OCI-LY3 (cell line): Measurements from ENCODE around the gene NOL4L.

Source experiments
- H2AFZ ChIP-seq: fragments of 200-600, 300-600 bp; shearing (Covaris generic); 2 replicates; pipeline ENCODE4 v1.6.0; 2014; ENCODE audit warnings: antibody characterized with exemption, low read depth, low read length
- H3K27ac ChIP-seq: fragments of 200-600, 300-600 bp; sonication (generic); 2 replicates; pipeline ENCODE4 v1.5.1; 2014; ENCODE audit warnings: mild to moderate bottlenecking, low read length, moderate library complexity, mixed read lengths
- H3K27me3 ChIP-seq: fragments of 200-600, 300-600 bp; sonication (generic); 2 replicates; pipeline ENCODE4 v1.6.1; 2014; ENCODE audit warnings: low read depth, low read length, mixed read lengths
- H3K36me3 ChIP-seq: fragments of 200-600, 300-600 bp; sonication (generic); replicated peaks from 2 replicates; pipeline ENCODE3; 2014; ENCODE audit warnings: low read depth, low read length, mixed read lengths
- H3K4me1 ChIP-seq: fragments of 300-600, 200-600 bp; sonication (generic); 2 replicates; pipeline ENCODE4 v1.6.1; 2014; ENCODE audit warnings: low read length, mixed read lengths
- H3K4me2 ChIP-seq: fragments of 200-600, 300-600 bp; sonication (generic); 2 replicates; pipeline ENCODE4 v1.6.1; 2014; ENCODE audit warnings: low read length, mixed read lengths
- H3K4me3 ChIP-seq: fragments of 300-600, 200-600 bp; sonication (generic); 2 replicates; pipeline ENCODE4 v1.5.1; 2014; ENCODE audit warnings: antibody characterized with exemption, mild to moderate bottlenecking, low read length, moderate library complexity
- H3K79me2 ChIP-seq: fragments of 300-600, 200-600 bp; shearing (Covaris generic); 2 replicates; pipeline ENCODE4 v1.6.1; 2014; ENCODE audit warnings: mild to moderate bottlenecking, low read length, mixed read lengths
- H3K9ac ChIP-seq: fragments of 300-600, 200-600 bp; shearing (Covaris generic); 2 replicates; pipeline ENCODE4 v1.6.0; 2014; ENCODE audit warnings: mild to moderate bottlenecking, low read length, moderate library complexity
- H3K9me3 ChIP-seq: fragments of 200-600, 300-600 bp; shearing (Covaris generic); 2 replicates; pipeline ENCODE4 v1.6.1; 2014; ENCODE audit warnings: low read length, mixed read lengths; ENCODE audit not compliant: insufficient read depth
- H4K20me1 ChIP-seq: fragments of 200-600, 300-600 bp; sonication (generic); 2 replicates; pipeline ENCODE4 v1.6.1; 2016; ENCODE audit warnings: low read length, mixed read lengths; ENCODE audit not compliant: insufficient read depth
- EZH2phosphoT487 ChIP-seq: fragments of 200-600 bp; shearing (Covaris generic); IDR thresholded peaks from 2 replicates; pipeline ENCODE4 v1.6.1; 2018; ENCODE audit warnings: antibody characterized with exemption, mixed run types, low read depth
- TF ChIP-seq, protein P1 (sequence below): fragments of 200-600, 300-600 bp; sonication (generic); IDR thresholded peaks from 2 replicates; pipeline ENCODE4 v1.5.1; 2014; ENCODE audit warnings: antibody characterized with exemption, low read length, low read depth

The NOL4L gene, protein sequence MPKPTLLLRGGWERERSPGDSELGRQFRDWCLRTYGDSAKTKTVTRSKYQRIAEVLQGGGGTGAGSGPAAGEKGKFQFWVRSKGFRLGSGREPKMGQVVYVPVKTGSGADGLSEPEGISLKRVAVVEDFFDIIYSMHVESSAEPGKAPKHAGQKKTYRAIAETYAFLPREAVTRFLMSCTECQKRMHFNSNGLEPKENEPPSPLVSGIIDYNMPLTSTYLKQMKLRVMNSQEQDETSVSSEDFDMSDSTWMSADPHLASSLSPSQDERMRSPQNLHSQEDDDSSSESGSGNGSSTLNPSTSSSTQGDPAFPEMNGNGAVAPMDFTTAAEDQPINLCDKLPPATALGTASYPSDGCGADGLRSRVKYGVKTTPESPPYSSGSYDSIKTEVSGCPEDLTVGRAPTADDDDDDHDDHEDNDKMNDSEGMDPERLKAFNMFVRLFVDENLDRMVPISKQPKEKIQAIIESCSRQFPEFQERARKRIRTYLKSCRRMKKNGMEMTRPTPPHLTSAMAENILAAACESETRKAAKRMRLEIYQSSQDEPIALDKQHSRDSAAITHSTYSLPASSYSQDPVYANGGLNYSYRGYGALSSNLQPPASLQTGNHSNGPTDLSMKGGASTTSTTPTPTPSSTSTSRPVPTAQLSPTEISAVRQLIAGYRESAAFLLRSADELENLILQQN

GRCh38 chr20:32585011-32585585 is at the start of gene NOL4L:
TSS of gene NOL4L (minus strand) at chr20:32585333. CDS start at chr20:32584890, 443 bp downstream.
- Histone ChIP-seq H2AFZ (peak within 1 kb of the TSS; percentile 40; the same call in 1 of the 2 replicates), H3K9ac (peak within 1 kb of the TSS; percentile 43)

GRCh38 chr20:32634041-32634805 is 49.1 kb upstream of the NOL4L start:
- H3K4me3 ChIP-seq: no peak overlapping the region
- no peak overlapping the region for H3K9ac ChIP-seq
- H3K27ac ChIP-seq: no peak overlapping the region
- no peaks in the 10 kb centered on the region for H4K20me1 ChIP-seq
- no peaks in the 10 kb centered on the region for H3K79me2 ChIP-seq
- TF ChIP-seq, protein P1, sequence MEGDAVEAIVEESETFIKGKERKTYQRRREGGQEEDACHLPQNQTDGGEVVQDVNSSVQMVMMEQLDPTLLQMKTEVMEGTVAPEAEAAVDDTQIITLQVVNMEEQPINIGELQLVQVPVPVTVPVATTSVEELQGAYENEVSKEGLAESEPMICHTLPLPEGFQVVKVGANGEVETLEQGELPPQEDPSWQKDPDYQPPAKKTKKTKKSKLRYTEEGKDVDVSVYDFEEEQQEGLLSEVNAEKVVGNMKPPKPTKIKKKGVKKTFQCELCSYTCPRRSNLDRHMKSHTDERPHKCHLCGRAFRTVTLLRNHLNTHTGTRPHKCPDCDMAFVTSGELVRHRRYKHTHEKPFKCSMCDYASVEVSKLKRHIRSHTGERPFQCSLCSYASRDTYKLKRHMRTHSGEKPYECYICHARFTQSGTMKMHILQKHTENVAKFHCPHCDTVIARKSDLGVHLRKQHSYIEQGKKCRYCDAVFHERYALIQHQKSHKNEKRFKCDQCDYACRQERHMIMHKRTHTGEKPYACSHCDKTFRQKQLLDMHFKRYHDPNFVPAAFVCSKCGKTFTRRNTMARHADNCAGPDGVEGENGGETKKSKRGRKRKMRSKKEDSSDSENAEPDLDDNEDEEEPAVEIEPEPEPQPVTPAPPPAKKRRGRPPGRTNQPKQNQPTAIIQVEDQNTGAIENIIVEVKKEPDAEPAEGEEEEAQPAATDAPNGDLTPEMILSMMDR: no peak
- no peak for TF ChIP-seq EZH2phosphoT487
- H3K36me3 ChIP-seq: no peaks in the 10 kb centered on the region
- no peak overlapping the region for H3K4me2 ChIP-seq
- peaks cover 23% of the 10 kb centered on the region for H3K27me3 ChIP-seq
- H3K4me1 ChIP-seq: no peaks in the 10 kb centered on the region
- H2AFZ ChIP-seq: no peak overlapping the region
- H3K9me3 ChIP-seq: no peaks in the 10 kb centered on the region

More at GRCh38 chr20:32585011-32585585, at the start of gene NOL4L:
- Histone ChIP-seq H3K9me3 (no peaks in the 10 kb centered on the region), H4K20me1 (no peaks in the 10 kb centered on the region), H3K27me3 (peaks cover 37% of the 10 kb centered on the region), H3K4me3 (peak within 1 kb of the TSS; percentile 80), H3K4me1 (no peaks in the 10 kb centered on the region), H3K4me2 (peak within 1 kb of the TSS; percentile 98), H3K36me3 (no peaks in the 10 kb centered on the region), H3K79me2 (no peaks in the 10 kb centered on the region), H3K27ac (no peak within 1 kb of the TSS)
- TF ChIP-seq, protein P1: no peak
- no peak for TF ChIP-seq EZH2phosphoT487

DNA sequence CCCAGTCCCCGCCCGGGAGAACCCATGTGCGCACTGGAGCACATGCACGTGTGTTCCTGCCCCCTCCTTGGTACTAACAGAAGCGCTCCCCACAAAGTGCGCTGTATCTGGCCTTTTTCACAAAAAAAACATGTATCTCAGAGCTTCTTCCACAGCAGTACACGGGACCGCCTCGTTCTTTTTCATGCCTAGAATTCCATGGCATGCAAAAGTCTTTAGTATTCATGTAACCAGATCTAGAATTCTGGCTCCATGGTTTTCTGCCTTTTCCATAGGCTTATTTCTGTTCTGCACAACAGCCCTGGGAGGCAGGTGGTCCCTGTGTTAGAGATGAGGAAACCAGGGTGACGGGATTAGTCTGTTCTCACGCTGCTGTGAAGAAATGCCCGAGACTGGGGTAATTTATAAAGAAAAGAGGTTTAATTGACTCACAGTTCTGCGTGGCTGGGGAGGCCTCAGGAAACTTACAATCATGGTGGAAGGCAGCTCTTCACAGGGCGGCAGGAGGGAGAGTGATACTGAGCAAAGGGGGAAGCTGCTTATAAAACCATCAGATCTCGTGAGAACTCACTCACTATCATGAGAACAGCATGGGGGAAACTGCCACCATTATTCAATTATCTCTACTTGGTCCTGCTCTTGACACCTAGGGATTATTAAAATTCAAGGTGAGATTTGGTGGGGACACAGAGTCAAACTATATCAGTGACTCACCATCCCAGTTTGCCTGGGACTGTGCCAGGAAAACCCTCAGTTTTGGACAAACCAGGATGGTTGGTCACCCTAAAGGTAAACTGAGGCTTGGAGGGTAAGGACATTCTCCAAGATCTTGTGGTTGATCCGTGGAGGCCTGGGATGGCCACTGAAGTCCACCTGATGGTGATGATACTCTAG is 47.6 kb upstream of the NOL4L start:
- Histone ChIP-seq H3K9me3 (no peaks in the 10 kb centered on the region), H3K27ac (no peak overlapping the region), H3K36me3 (no peaks in the 10 kb centered on the region), H2AFZ (no peak overlapping the region), H3K4me1 (peaks cover 3% of the 10 kb centered on the region), H4K20me1 (no peaks in the 10 kb centered on the region), H3K9ac (no peak overlapping the region), H3K79me2 (no peaks in the 10 kb centered on the region), H3K4me3 (no peak overlapping the region), H3K4me2 (no peak overlapping the region), H3K27me3 (peaks cover 8% of the 10 kb centered on the region)
- TF ChIP-seq, protein P1: no peak
- no peak for TF ChIP-seq EZH2phosphoT487
